H1 (cell line): Measurements from ENCODE around the gene CRB2. TPM values are rescaled to one million over a fixed set of nuclear protein-coding genes. Genes with fewer than 3 reads are reported as not detected.

Source experiments
- CTCF ChIA-PET: fragments of 300-600 bp; sonication (Branson Sonifier 250); formaldehyde crosslinking; loops from one replicate; lab custom pipeline; 2021; ENCODE audit not compliant: partially characterized antibody; lab: Charles Lee
- POLR2A ChIA-PET: fragments of 300-600 bp; sonication (Branson Sonifier 250); formaldehyde crosslinking; loops from one replicate; lab custom pipeline; 2021; ENCODE audit warnings: inconsistent platforms; ENCODE audit not compliant: partially characterized antibody; lab: Charles Lee
- DNase-seq, 2 experiments: peaks; one replicate each; pipeline versions ENCODE4 v3.0.0 to v3.0.0-alpha.2; 2010 to 2022; ENCODE audit warnings: low spot score in 2 of 2, low read depth in 1 of 2, mixed read lengths in 1 of 2
- FAIRE-seq: peaks from 2 replicates; lab custom pipeline; 2011; peaks lifted over from hg19 to GRCh38; lab: Jason Lieb, UNC
- H2AFZ ChIP-seq: 2 replicates; pipeline ENCODE4 v1.8.1; 2012; ENCODE audit warnings: low read length, inconsistent platforms
- H2AK5ac ChIP-seq: 2 replicates; pipeline ENCODE4 v1.6.1; 2013; ENCODE audit warnings: low read depth, low read length
- H2BK120ac ChIP-seq: replicated peaks from 2 replicates; pipeline ENCODE3; 2013; ENCODE audit warnings: low read depth, low read length, inconsistent platforms
- H2BK12ac ChIP-seq: 2 replicates; pipeline ENCODE4 v1.6.1; 2013; ENCODE audit warnings: low read depth, low read length
- H2BK15ac ChIP-seq: 2 replicates; pipeline ENCODE4 v1.6.1; 2013; ENCODE audit warnings: low read length
- H2BK20ac ChIP-seq: 2 replicates; pipeline ENCODE4 v1.6.1; 2013; ENCODE audit warnings: low read length
- H2BK5ac ChIP-seq: 2 replicates; pipeline ENCODE4 v1.6.1; 2013; ENCODE audit warnings: low read depth, low read length
- H3K14ac ChIP-seq: 2 replicates; pipeline ENCODE4 v1.6.1; 2013; ENCODE audit warnings: inconsistent platforms; ENCODE audit not compliant: insufficient read length
- H3K18ac ChIP-seq: 2 replicates; pipeline ENCODE4 v1.6.1; 2013; ENCODE audit warnings: low read length; ENCODE audit errors: extremely low read depth
- H3K23ac ChIP-seq: 2 replicates; pipeline ENCODE4 v1.6.1; 2013; ENCODE audit warnings: inconsistent platforms; ENCODE audit not compliant: insufficient read length
- H3K23me2 ChIP-seq: 2 replicates; pipeline ENCODE4 v1.6.1; 2013; ENCODE audit warnings: low read depth, low read length
- H3K27ac ChIP-seq: 2 replicates; pipeline ENCODE4 v1.6.1; 2011; ENCODE audit warnings: low read depth, low read length, inconsistent platforms
- H3K27me3 ChIP-seq, 4 experiments: replicated peaks in 1 of 4; 1 replicate in 1 of 4; 2 replicates in 3 of 4; pipeline versions ENCODE4 v1.6.1 to v1.8.1; 2011 to 2013; ENCODE audit warnings: low read length in 3 of 4, mild to moderate bottlenecking in 3 of 4, inconsistent platforms in 2 of 4, mixed read lengths in 2 of 4, moderate library complexity in 1 of 4; ENCODE audit not compliant: control insufficient read depth in 3 of 4, insufficient read depth in 3 of 4; ENCODE audit errors: extremely low read depth in 1 of 4
- H3K36me3 ChIP-seq, 4 experiments: 2 replicates each; pipeline versions ENCODE4 v1.6.1 to v1.8.1; 2011 to 2013; ENCODE audit warnings: mild to moderate bottlenecking in 4 of 4, low read length in 3 of 4, moderate library complexity in 2 of 4, control low read depth in 1 of 4, inconsistent platforms in 1 of 4; ENCODE audit not compliant: insufficient read depth in 4 of 4, control insufficient read depth in 2 of 4
- H3K4ac ChIP-seq: replicated peaks from 2 replicates; pipeline ENCODE3; 2013; ENCODE audit warnings: low read length, low read depth, mixed read lengths, inconsistent platforms; ENCODE audit not compliant: insufficient read length
- H3K4me1 ChIP-seq, 4 experiments: replicated peaks in 1 of 4; 1 replicate in 1 of 4; 2 replicates in 3 of 4; pipeline versions ENCODE4 v1.6.1 to v1.8.1; 2011 to 2013; ENCODE audit warnings: low read length in 3 of 4, inconsistent platforms in 2 of 4, mixed read lengths in 1 of 4; ENCODE audit not compliant: insufficient read depth in 4 of 4, control insufficient read depth in 3 of 4
- H3K4me2 ChIP-seq, 2 experiments: 2 replicates each; pipeline versions ENCODE4 v1.6.1 to v1.8.1; 2011 to 2013; ENCODE audit warnings: low read depth in 2 of 2, low read length in 2 of 2, control low read depth in 1 of 2, inconsistent platforms in 1 of 2, mild to moderate bottlenecking in 1 of 2; ENCODE audit not compliant: insufficient read depth in 1 of 2
- H3K4me3 ChIP-seq, 4 experiments: fragments of 200-600, 300-600 bp in 1 of 4; sonication (generic), shearing (Covaris generic), sonication (Bioruptor Twin) in 1 of 4; 2 replicates each; pipeline versions ENCODE4 v1.5.1 to v1.8.1; 2011 to 2016; ENCODE audit warnings: low read length in 4 of 4, low read depth in 3 of 4, control low read depth in 2 of 4, inconsistent platforms in 2 of 4, mild to moderate bottlenecking in 2 of 4, mixed read lengths in 1 of 4, moderate library complexity in 1 of 4; ENCODE audit not compliant: insufficient read depth in 2 of 4; ENCODE audit errors: extremely low read depth in 1 of 4
- H3K56ac ChIP-seq: replicated peaks from 2 replicates; pipeline ENCODE3; 2013; ENCODE audit warnings: low read depth, mild to moderate bottlenecking, mixed read lengths, low read length, inconsistent platforms; ENCODE audit not compliant: insufficient read length
- H3K79me1 ChIP-seq: 2 replicates; pipeline ENCODE4 v1.6.1; 2013; ENCODE audit warnings: low read depth, low read length, control low read depth
- H3K79me2 ChIP-seq, 2 experiments: 2 replicates each; pipeline versions ENCODE4 v1.6.1 to v1.8.1; 2012 to 2013; ENCODE audit warnings: low read length in 2 of 2, mild to moderate bottlenecking in 2 of 2, inconsistent platforms in 1 of 2; ENCODE audit not compliant: insufficient read depth in 2 of 2, control insufficient read depth in 1 of 2
- H3K9ac ChIP-seq, 4 experiments: replicated peaks in 1 of 4; 1 replicate in 1 of 4; 2 replicates in 3 of 4; pipeline versions ENCODE4 v1.6.1 to v1.8.1; 2011 to 2013; ENCODE audit warnings: low read depth in 3 of 4, low read length in 3 of 4, control low read depth in 2 of 4, mild to moderate bottlenecking in 2 of 4, moderate library complexity in 2 of 4, inconsistent platforms in 1 of 4; ENCODE audit errors: extremely low read depth in 1 of 4
- H3K9me3 ChIP-seq, 2 experiments: 2 replicates each; pipeline versions ENCODE4 v1.6.1 to v1.8.1; 2012 to 2013; ENCODE audit warnings: mild to moderate bottlenecking in 2 of 2, moderate library complexity in 2 of 2, control low read depth in 1 of 2, inconsistent platforms in 1 of 2, low read depth in 1 of 2, low read length in 1 of 2, mixed read lengths in 1 of 2; ENCODE audit not compliant: insufficient read depth in 2 of 2
- H4K20me1 ChIP-seq, 2 experiments: replicated peaks in 1 of 2; 2 replicates each; pipeline versions ENCODE3 to v1.8.1; 2011 to 2013; ENCODE audit warnings: inconsistent platforms in 2 of 2, low read length in 2 of 2, mild to moderate bottlenecking in 1 of 2; ENCODE audit not compliant: insufficient read depth in 2 of 2, control insufficient read depth in 1 of 2
- H4K5ac ChIP-seq: 2 replicates; pipeline ENCODE4 v1.6.1; 2013; ENCODE audit warnings: low read length, low read depth, mixed read lengths, inconsistent platforms; ENCODE audit not compliant: insufficient read length
- H4K8ac ChIP-seq: 2 replicates; pipeline ENCODE4 v1.8.0; 2013; ENCODE audit warnings: mild to moderate bottlenecking, moderate library complexity, low read length, inconsistent platforms; ENCODE audit not compliant: insufficient read depth; ENCODE audit errors: extremely low read depth
- H4K91ac ChIP-seq: replicated peaks from 2 replicates; pipeline ENCODE3; 2013; ENCODE audit warnings: low read length, mixed read lengths, inconsistent platforms; ENCODE audit not compliant: insufficient read length
- HDAC6 ChIP-seq: IDR thresholded peaks from one replicate; pipeline ENCODE4 v1.7.1; 2012; ENCODE audit warnings: low read depth, mild to moderate bottlenecking, inconsistent platforms, low read length, moderate library complexity
- NRF1 ChIP-seq: IDR thresholded peaks from 2 replicates; pipeline ENCODE4 v1.6.1; 2011; ENCODE audit warnings: mild to moderate bottlenecking, low read depth, low read length, improper control_type of control experiment
- SUZ12 ChIP-seq: fragments of 200-600 bp; sonication (generic); IDR thresholded peaks from 2 replicates; pipeline ENCODE4 v1.6.1; 2012; ENCODE audit warnings: mild to moderate bottlenecking, inconsistent platforms, low read length, moderate library complexity, mixed read lengths
- WGBS, 2 experiments: shearing (Covaris generic) in 1 of 2; methylation state at CpG; one replicate each; pipeline versions ENCODE4 v1.1.6 to v1.1.7; 2013 to 2015; ENCODE audit warnings: low lambda C conversion rate in 2 of 2, mixed read lengths in 2 of 2, inconsistent platforms in 1 of 2, low coverage in 1 of 2, missing lambda C conversion rate in 1 of 2; ENCODE audit not compliant: insufficient replicate concordance in 2 of 2, insufficient coverage in 1 of 2, insufficient read length in 1 of 2; ENCODE audit errors: extremely low coverage in 1 of 2, missing lambda C conversion rate in 1 of 2; 5-methylcytosine and 5-hydroxymethylcytosine counted together
- polyA plus RNA-seq, 7 experiments: library from polyadenylated mRNA; depleted of rRNA in 3 of 7; stranded (reverse) in 5 of 7; unstranded in 2 of 7; fragments of >200 nt in 5 of 7; fragments of 200-250 nt in 2 of 7; gene quantifications; 1 replicate in 5 of 7; 2 replicates in 1 of 7; 4 replicates in 1 of 7; pipeline versions ENCODE4 v1.2.1 to v1.2.3, GENCODE V29; 2011 to 2013; ENCODE audit warnings: missing spikeins in 2 of 7, mixed read lengths in 2 of 7
- total RNA-seq: library from RNA; stranded (reverse); fragmentation: NEBNext Ultra II Directional; extraction: Animal tissue kit (Norgen Biotek cat#: 25700); gene quantifications from 2 replicates; pipeline ENCODE4 v1.2.1, GENCODE V29; 2021
- TF ChIP-seq, protein P1 (sequence below), 3 experiments: IDR thresholded peaks; 1 replicate in 2 of 3; 2 replicates in 1 of 3; pipeline versions ENCODE4 v1.5.1 to v1.6.1; 2011; ENCODE audit warnings: low read length in 3 of 3, mild to moderate bottlenecking in 3 of 3, inconsistent platforms in 2 of 3, low read depth in 1 of 3, moderate library complexity in 1 of 3; ENCODE audit not compliant: insufficient read depth in 1 of 3; ENCODE audit errors: control extremely low read depth in 1 of 3

The CRB2 gene
- total and polyA plus RNA-seq, 2 of the 8 experiments (the other 6 are each of a cell fraction or from before 2014, with no cell fraction given): 4.0 to 8.4 TPM

- WGBS, 2 experiments: 84% methylated on average over 6 of the region's 6 CpGs; no CpG with 5 or more reads in 1 of the 2 experiments
- Histone ChIP-seq H3K18ac (no peak overlapping the region), H3K23me2 (no peaks in the 10 kb centered on the region), H2BK15ac (no peak overlapping the region), H3K79me2 (no peaks in the 10 kb centered on the region), H2BK20ac (no peak overlapping the region; the same call in 1 of the 2 replicates), H3K79me1 (no peaks in the 10 kb centered on the region), H3K23ac (no peak overlapping the region), H4K20me1 (no peaks in the 10 kb centered on the region), H3K9me3 (no peaks in the 10 kb centered on the region), H3K4ac (no peak overlapping the region), H3K9ac (no peak overlapping the region), H3K4me1 (peaks cover 3 to 14% (median 7%) of the 10 kb centered on the region in 4 experiments), H3K56ac (no peak overlapping the region), H4K5ac (no peak overlapping the region), H3K14ac (no peak overlapping the region), H3K4me2 (no peak overlapping the region), H3K36me3 (no peaks in the 10 kb centered on the region), H2BK5ac (no peak overlapping the region), H2AK5ac (no peak overlapping the region), H3K27ac (no peak overlapping the region), H3K4me3 (no peak overlapping the region), H2BK12ac (no peak overlapping the region), H4K91ac (no peak overlapping the region), H3K27me3 (no peaks in the 10 kb centered on the region), H2AFZ (peak overlapping the region; percentile 47; the same call in 1 of the 2 replicates), H4K8ac (no peak overlapping the region), H2BK120ac (no peak overlapping the region)
- FAIRE-seq (no peak), DNase-seq (no peak)
- TF ChIP-seq NRF1 (no peak), SUZ12 (no peak), HDAC6 (no peak)
- TF ChIP-seq, protein P1, sequence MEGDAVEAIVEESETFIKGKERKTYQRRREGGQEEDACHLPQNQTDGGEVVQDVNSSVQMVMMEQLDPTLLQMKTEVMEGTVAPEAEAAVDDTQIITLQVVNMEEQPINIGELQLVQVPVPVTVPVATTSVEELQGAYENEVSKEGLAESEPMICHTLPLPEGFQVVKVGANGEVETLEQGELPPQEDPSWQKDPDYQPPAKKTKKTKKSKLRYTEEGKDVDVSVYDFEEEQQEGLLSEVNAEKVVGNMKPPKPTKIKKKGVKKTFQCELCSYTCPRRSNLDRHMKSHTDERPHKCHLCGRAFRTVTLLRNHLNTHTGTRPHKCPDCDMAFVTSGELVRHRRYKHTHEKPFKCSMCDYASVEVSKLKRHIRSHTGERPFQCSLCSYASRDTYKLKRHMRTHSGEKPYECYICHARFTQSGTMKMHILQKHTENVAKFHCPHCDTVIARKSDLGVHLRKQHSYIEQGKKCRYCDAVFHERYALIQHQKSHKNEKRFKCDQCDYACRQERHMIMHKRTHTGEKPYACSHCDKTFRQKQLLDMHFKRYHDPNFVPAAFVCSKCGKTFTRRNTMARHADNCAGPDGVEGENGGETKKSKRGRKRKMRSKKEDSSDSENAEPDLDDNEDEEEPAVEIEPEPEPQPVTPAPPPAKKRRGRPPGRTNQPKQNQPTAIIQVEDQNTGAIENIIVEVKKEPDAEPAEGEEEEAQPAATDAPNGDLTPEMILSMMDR (IDR thresholded peaks at IDR 0.05; ENCODE audit: control extremely low read depth in 1 of 3, insufficient read depth in 1 of 3, low read depth in 1 of 3, low read length in 3 of 3): no peak
- ChIA-PET CTCF (interaction anchor here (0.8 to 3.1 kb wide), 8 partner anchors 9 to 254 kb away, joined by 3 to 15 read pairs (median 4); no protein-coding TSS in a partner anchor), POLR2A (interaction anchor here (0.6 to 1.7 kb wide), 2 partner anchors 9 to 126 kb away, joined by 3 to 4 read pairs; no protein-coding TSS in a partner anchor)
Observed at GRCh38 chr9:123335986-123336329, 20.0 kb upstream of the CRB2 start.
